Neutrophil (primary cell): ENCODE data around the gene KEL.

Experiments used
- H3K27ac ChIP-seq: fragments of 200-600 bp; sonication (generic); 2 replicates; pipeline ENCODE4 v1.5.1; 2016; ENCODE audit warnings: mild to moderate bottlenecking, moderate library complexity
- H3K27me3 ChIP-seq: fragments of 200-600 bp; sonication (generic); 2 replicates; pipeline ENCODE4 v1.6.0; 2016; ENCODE audit warnings: mild to moderate bottlenecking
- H3K36me3 ChIP-seq: fragments of 200-600 bp; sonication (generic); 2 replicates; pipeline ENCODE4 v1.5.1; 2017
- H3K4me1 ChIP-seq, 2 experiments: fragments of 200-600 bp in 1 of 2; sonication (generic) in 1 of 2; 1 replicate in 1 of 2; 2 replicates in 1 of 2; pipeline versions ENCODE4 v1.5.1 to v1.6.1; 2013 to 2016; ENCODE audit warnings: low read depth in 1 of 2, low read length in 1 of 2, mild to moderate bottlenecking in 1 of 2, moderate library complexity in 1 of 2; ENCODE audit not compliant: control insufficient read depth in 1 of 2, insufficient read depth in 1 of 2
- H3K4me3 ChIP-seq, 2 experiments: fragments of 200-600 bp in 1 of 2; sonication (generic) in 1 of 2; 1 replicate in 1 of 2; 2 replicates in 1 of 2; pipeline ENCODE4 v1.5.1; 2013 to 2016; ENCODE audit warnings: low read depth in 1 of 2, low read length in 1 of 2, mild to moderate bottlenecking in 1 of 2, moderate library complexity in 1 of 2
- H3K9me3 ChIP-seq: fragments of 200-600 bp; sonication (generic); 2 replicates; pipeline ENCODE4 v1.5.1; 2016
- CTCF ChIP-seq: fragments of 200-600 bp; sonication (generic); IDR thresholded peaks from 2 replicates; pipeline ENCODE4 v1.5.1; 2016; ENCODE audit warnings: antibody characterized with exemption

KEL gene

GRCh38 chr7:142930126-142930730 is 31.9 kb downstream of the KEL start:
- H3K36me3 ChIP-seq: no peaks in the 10 kb centered on the region
- H3K4me1 ChIP-seq: peaks cover 38 to 43% of the 10 kb centered on the region in 2 experiments
- no peaks in the 10 kb centered on the region for H3K27me3 ChIP-seq

GRCh38 chr7:142927949-142928348 is 34.2 kb downstream of the KEL start:
- Histone ChIP-seq H3K9me3 (no peaks in the 10 kb centered on the region), H3K27me3 (no peaks in the 10 kb centered on the region), H3K4me3 (peak overlapping the region; percentile 58 to 61), H3K4me1 (peaks cover 38 to 43% of the 10 kb centered on the region in 2 experiments), H3K27ac (peak overlapping the region; percentile 98), H3K36me3 (no peaks in the 10 kb centered on the region)
- no peak for TF ChIP-seq CTCF

More at GRCh38 chr7:142930126-142930730, 31.9 kb downstream of the KEL start:
- no peaks in the 10 kb centered on the region for H3K9me3 ChIP-seq
- TF ChIP-seq CTCF: no peak
- H3K4me3 ChIP-seq: no peak overlapping the region
- no peak overlapping the region for H3K27ac ChIP-seq

GRCh38 chr7:142927085-142927745 is 34.9 kb downstream of the KEL start:
- Histone ChIP-seq H3K27me3 (no peaks in the 10 kb centered on the region), H3K27ac (peak overlapping the region; percentile 98), H3K36me3 (no peaks in the 10 kb centered on the region), H3K4me3 (peak overlapping the region; percentile 58 to 61), H3K4me1 (peaks cover 38 to 43% of the 10 kb centered on the region in 2 experiments), H3K9me3 (no peaks in the 10 kb centered on the region)
- no peak for TF ChIP-seq CTCF

GRCh38 chr7:142925413-142925812 is 36.8 kb downstream of the KEL start:
- Histone ChIP-seq H3K4me1 (peaks cover 38 to 43% of the 10 kb centered on the region in 2 experiments), H3K27me3 (no peaks in the 10 kb centered on the region), H3K9me3 (no peaks in the 10 kb centered on the region), H3K4me3 (no peak overlapping the region), H3K27ac (peak overlapping the region; percentile 98), H3K36me3 (no peaks in the 10 kb centered on the region)
- no peak for TF ChIP-seq CTCF

GRCh38 chr7:142923391-142923790 is 38.8 kb downstream of the KEL start:
- Histone ChIP-seq H3K27me3 (no peaks in the 10 kb centered on the region), H3K9me3 (no peaks in the 10 kb centered on the region), H3K4me3 (no peak overlapping the region), H3K36me3 (no peaks in the 10 kb centered on the region), H3K4me1 (peaks cover 29 to 31% of the 10 kb centered on the region in 2 experiments), H3K27ac (no peak overlapping the region)
- no peak for TF ChIP-seq CTCF
